HL-60 (cell line): ENCODE measurements around the gene MTA2.

Experiments
- DNase-seq, 2 experiments: peaks; one replicate each; pipeline ENCODE4 v3.0.0-alpha.2; 2010 to 2020; ENCODE audit warnings: low read depth in 1 of 2, low spot score in 1 of 2
- H3K27ac ChIP-seq: fragments of 250-450 bp; sonication (Bioruptor Pico); replicated peaks from 2 replicates; pipeline ENCODE4 v1.5.1; 2020; ENCODE audit warnings: mild to moderate bottlenecking, moderate library complexity
- H3K27me3 ChIP-seq: fragments of 250-450 bp; sonication (Bioruptor Pico); 2 replicates; pipeline ENCODE4 v1.5.1; 2021; ENCODE audit warnings: mild to moderate bottlenecking, moderate library complexity; ENCODE audit not compliant: insufficient read depth, poor library complexity, severe bottlenecking
- H3K4me3 ChIP-seq: replicated peaks from 2 replicates; pipeline ENCODE4 v1.5.1; 2011; ENCODE audit warnings: mild to moderate bottlenecking, control low read depth, low read length; ENCODE audit not compliant: insufficient read depth
- CTCF ChIP-seq: IDR thresholded peaks from one replicate; pipeline ENCODE4 v1.5.1; 2011; ENCODE audit warnings: low read length, control low read depth, inconsistent platforms; ENCODE audit not compliant: insufficient read depth
- GABPA ChIP-seq: IDR thresholded peaks from 2 replicates; pipeline ENCODE4 v1.6.1; 2012; ENCODE audit warnings: low read depth
- POLR2AphosphoS5 ChIP-seq: IDR thresholded peaks from 2 replicates; pipeline ENCODE4 v1.6.1; 2012; ENCODE audit warnings: low read depth
- REST ChIP-seq: IDR thresholded peaks from 2 replicates; pipeline ENCODE4 v1.6.1; 2012; ENCODE audit warnings: low read depth; ENCODE audit not compliant: insufficient replicate concordance
- SPI1 ChIP-seq: IDR thresholded peaks from 2 replicates; pipeline ENCODE4 v1.6.1; 2012; ENCODE audit warnings: low read depth, mild to moderate bottlenecking, borderline replicate concordance

Gene MTA2

GRCh38 chr11:62569611-62570010 is 32.1 kb downstream of the MTA2 start:
- Histone ChIP-seq H3K27me3 (no peaks in the 10 kb centered on the region), H3K27ac (no peak overlapping the region), H3K4me3 (no peak overlapping the region)
- no peak for DNase-seq
- TF ChIP-seq SPI1 (no peak), REST (no peak), CTCF (no peak), POLR2AphosphoS5 (no peak)

GRCh38 chr11:62567018-62567633 is 34.5 kb downstream of the MTA2 start:
- no peaks in the 10 kb centered on the region for H3K27me3 ChIP-seq
- H3K4me3 ChIP-seq: no peak overlapping the region
- H3K27ac ChIP-seq: peak overlapping the region; percentile 25
- DNase-seq: peak in 1 of 2 experiments; percentile 48
- TF ChIP-seq CTCF (no peak), SPI1 (peak; percentile 29; the same call in 1 of the 2 replicates)

- TF ChIP-seq REST (no peak), GABPA (no peak), SPI1 (no peak), CTCF (no peak), POLR2AphosphoS5 (no peak)
Observed at GRCh38 chr11:62566247-62566646, 35.4 kb downstream of the MTA2 start.

More at GRCh38 chr11:62566247-62566646, 35.4 kb downstream of the MTA2 start:
- Histone ChIP-seq H3K27me3 (no peaks in the 10 kb centered on the region), H3K4me3 (no peak overlapping the region), H3K27ac (peak overlapping the region; percentile 25)
- no peak for DNase-seq
